Psoas muscle (tissue), 8 donors: Measurements from ENCODE around the gene DNAH8. TPM values are rescaled to one million over a fixed set of nuclear protein-coding genes. Genes with fewer than 3 reads are reported as not detected.

Experiments
- ATAC-seq, 4 donors: fragments of 200-7000 bp; cut with Tn5 transposase; one replicate each; pipeline ENCODE4 v1.9.1; 2020; ENCODE audit warnings: moderate library complexity in 3 of 4, mild to moderate bottlenecking in 2 of 4
- DNase-seq, 2 donors: peaks; one replicate each; pipeline ENCODE4 v3.0.0-alpha.2; 2020
- H3K27ac ChIP-seq: fragments of 200-600 bp; one replicate; pipeline ENCODE4 v1.8.0; 2022
- H3K27me3 ChIP-seq, 3 donors: fragments of 200-600 bp in 1 of 3; one replicate each; pipeline versions ENCODE4 v1.6.1 to v1.8.0; 2013 to 2022; ENCODE audit warnings: low read length in 2 of 3, mild to moderate bottlenecking in 2 of 3, moderate library complexity in 1 of 3; ENCODE audit not compliant: insufficient read depth in 3 of 3
- H3K36me3 ChIP-seq, 2 donors: fragments of 200-600 bp in 1 of 2; one replicate each; pipeline versions ENCODE4 v1.6.1 to v1.8.0; 2013 to 2022; ENCODE audit warnings: low read depth in 1 of 2, mild to moderate bottlenecking in 1 of 2, moderate library complexity in 1 of 2; ENCODE audit not compliant: insufficient read depth in 1 of 2
- H3K4me1 ChIP-seq: fragments of 200-600 bp; one replicate; pipeline ENCODE4 v1.8.0; 2022
- H3K4me3 ChIP-seq: fragments of 200-600 bp; one replicate; pipeline ENCODE4 v1.8.0; 2022; ENCODE audit warnings: mild to moderate bottlenecking
- H3K9me3 ChIP-seq: fragments of 200-600 bp; one replicate; pipeline ENCODE4 v1.8.0; 2022
- CTCF ChIP-seq: fragments of 200-600 bp; IDR thresholded peaks from one replicate; pipeline ENCODE4 v1.8.0; 2022; ENCODE audit warnings: antibody characterized with exemption
- WGBS, 3 donors: extraction: QIAGEN DNeasy Blood & Tissue Kit; methylation state at CpG; one replicate each; pipeline versions ENCODE4 v1.1.6 to v1.1.7; 2013; 5-methylcytosine and 5-hydroxymethylcytosine counted together
- intact Hi-C, 2 donors: fragments of 100-400 bp; cut with DNase I; formaldehyde crosslinking; loops; one replicate each; pipeline versions ENCODE4 v1.11.0 to v1.14.2; 2022
- polyA plus RNA-seq, 3 donors: library from polyadenylated mRNA; stranded (reverse); fragments of 200-250 nt; gene quantifications; one replicate each; pipeline ENCODE4 v1.2.3, GENCODE V29; 2013
- total RNA-seq, 4 donors: library from RNA; stranded (reverse); fragmentation: NEBNext Ultra II Directional in 2 of 4; extraction: Animal tissue kit (Norgen Biotek cat#: 25700) in 2 of 4; gene quantifications; one replicate each; pipeline versions ENCODE4 v1.2.1 to v1.2.4, GENCODE V29; 2021 to 2023
- donor health status: healthy with polysubstance abuse.
- donor health status: DM: no; HTN: no; CAD: no; lungs with moderate emphysema.
- donor health status: Bipolar disorder and iron deficiency.
- donor health status: healthy.
- donor health status: DM: yes; HTN: yes; CAD: no.
- donor health status: DM: no; HTN: no; CAD: no.
- donor health status: DM: no; HTN: no; CAD: no.
- donor health status: DM: yes; HTN: yes; CAD: no.

The DNAH8 gene
- total and polyA plus RNA-seq, 7 donors = 0.02 TPM; not detected in 6

DNA sequence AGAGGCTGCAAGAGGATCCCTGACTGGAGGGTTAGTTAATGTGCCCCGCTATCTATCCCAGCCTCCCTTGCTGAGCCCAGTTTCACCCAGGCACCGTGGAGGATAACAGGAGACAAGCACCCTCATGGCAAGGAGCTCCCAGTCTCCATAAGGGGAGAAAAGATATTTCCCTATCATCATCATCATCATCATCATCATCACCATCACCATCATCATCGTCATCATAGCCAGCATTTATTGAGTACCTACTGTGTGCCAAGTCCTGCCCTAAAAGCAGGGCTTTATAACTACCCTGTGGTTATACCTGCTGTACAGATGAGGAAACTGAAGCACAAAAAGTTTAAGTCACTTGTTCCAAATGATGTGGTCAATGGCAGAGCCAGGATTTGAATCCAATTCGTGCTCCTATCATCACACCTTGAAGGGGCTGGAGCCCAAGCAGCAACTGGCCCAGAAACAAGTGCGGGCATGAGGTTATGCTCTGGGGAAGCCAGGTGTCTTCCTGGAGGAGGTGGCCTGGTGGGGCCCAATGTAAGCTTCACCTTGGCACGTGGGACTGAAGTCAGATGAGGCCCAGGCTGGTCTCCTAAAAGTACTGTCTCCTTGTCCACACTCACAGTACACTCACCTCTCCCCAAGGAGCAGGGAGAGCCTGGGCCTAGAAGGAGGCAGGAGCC lies 343.5 kb downstream of the DNAH8 start:
- H3K4me1 ChIP-seq = no peaks in the 10 kb centered on the region
- TF ChIP-seq CTCF = no peak
- ATAC-seq (no peak), DNase-seq (no peak)
- H3K4me3 ChIP-seq = no peak overlapping the region
- H3K36me3 ChIP-seq = no peaks in the 10 kb centered on the region
- intact Hi-C loops = no loop called here
- H3K9me3 ChIP-seq = no peaks in the 10 kb centered on the region
- H3K27me3 ChIP-seq = no peaks in the 10 kb centered on the region
- H3K27ac ChIP-seq = no peak overlapping the region
- 70 to 77% (median 76%) methylated on average over 6 of the region's 6 CpGs for WGBS, 3 donors

- no peak for DNase-seq
- WGBS, 3 donors = 59 to 67% (median 62%) methylated on average over 14 of the region's 14 CpGs
- H3K4me3 ChIP-seq = no peak overlapping the region
- no peak overlapping the region for H3K27ac ChIP-seq
- H3K27me3 ChIP-seq = no peaks in the 10 kb centered on the region
- H3K36me3 ChIP-seq = no peaks in the 10 kb centered on the region
- no peaks in the 10 kb centered on the region for H3K9me3 ChIP-seq
- TF ChIP-seq CTCF = no peak
- H3K4me1 ChIP-seq = no peaks in the 10 kb centered on the region
- intact Hi-C loops = no loop called here
- no peak for ATAC-seq
These were observed 344.6 kb downstream of the DNAH8 start for GRCh38 chr6:39059496-39060310.

DNA sequence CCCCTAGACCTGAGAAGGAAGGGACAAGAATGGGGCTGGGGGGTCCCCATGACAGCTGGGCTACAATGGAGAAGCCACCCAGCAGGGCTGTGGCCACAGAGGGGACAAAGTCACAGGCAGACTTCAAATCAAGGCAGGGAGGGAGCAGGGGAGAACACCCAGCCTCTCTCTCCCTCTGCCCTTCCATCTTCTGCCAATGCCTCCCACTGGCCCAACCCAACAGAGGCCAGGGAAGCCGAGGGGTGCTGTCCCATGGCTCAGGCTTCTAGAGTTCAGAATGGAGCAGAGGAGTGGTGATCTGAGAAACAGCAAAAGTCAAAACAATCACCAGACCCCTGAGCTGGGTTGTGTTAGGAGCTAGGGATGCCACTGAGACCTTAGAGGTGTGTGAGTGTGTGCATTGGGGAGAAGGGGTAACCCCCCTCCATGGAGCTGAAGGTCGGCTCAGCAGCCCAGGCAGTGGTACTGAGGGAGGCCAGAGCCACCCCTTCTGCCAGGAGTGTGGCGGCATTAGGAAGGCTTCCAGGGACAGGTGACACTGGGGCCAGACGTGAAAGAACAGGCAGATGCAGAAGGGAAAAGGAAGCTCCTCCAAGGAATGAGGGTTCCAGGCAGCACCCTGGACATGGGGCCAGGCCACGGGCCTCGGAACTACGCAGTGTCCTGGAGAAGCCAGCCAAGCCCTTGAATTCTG lies 345.5 kb downstream of the DNAH8 start:
- H3K4me3 ChIP-seq = no peak overlapping the region
- H3K9me3 ChIP-seq = no peaks in the 10 kb centered on the region
- H3K36me3 ChIP-seq = no peaks in the 10 kb centered on the region
- no peak for ATAC-seq
- intact Hi-C loops = no loop called here
- WGBS, 3 donors = 50 to 73% (median 66%) methylated on average over 7 of the region's 7 CpGs
- no peak overlapping the region for H3K27ac ChIP-seq
- no peak for DNase-seq
- TF ChIP-seq CTCF = no peak
- no peaks in the 10 kb centered on the region for H3K27me3 ChIP-seq
- H3K4me1 ChIP-seq = no peaks in the 10 kb centered on the region

DNA sequence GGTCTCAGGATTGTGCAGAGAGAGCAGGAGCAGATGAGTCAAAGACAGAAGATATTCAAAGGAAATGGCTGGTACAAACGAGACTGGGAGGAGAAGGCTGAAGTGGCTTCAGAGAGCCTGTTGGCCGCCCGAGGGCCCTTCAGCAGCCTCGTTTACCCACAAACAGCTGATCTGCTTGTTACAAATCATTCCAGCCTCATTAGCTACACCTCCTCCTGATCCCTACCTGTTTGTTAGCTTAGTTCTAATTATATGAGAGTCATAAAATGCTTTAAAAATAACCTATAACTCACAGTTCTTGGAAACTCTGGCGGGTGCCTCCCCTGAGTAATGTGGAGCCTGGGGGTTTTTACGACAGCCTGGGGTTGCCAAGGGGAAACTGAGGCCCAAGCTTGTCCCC lies 346.1 kb downstream of the DNAH8 start:
- H3K36me3 ChIP-seq = no peaks in the 10 kb centered on the region
- DNase-seq = no peak
- H3K9me3 ChIP-seq = no peaks in the 10 kb centered on the region
- H3K4me3 ChIP-seq = no peak overlapping the region
- no peaks in the 10 kb centered on the region for H3K4me1 ChIP-seq
- no peak for ATAC-seq
- no peak for TF ChIP-seq CTCF
- intact Hi-C loops = no loop called here
- WGBS, 3 donors = 52 to 63% (median 54%) methylated on average over 6 of the region's 6 CpGs
- H3K27ac ChIP-seq = no peak overlapping the region
- no peaks in the 10 kb centered on the region for H3K27me3 ChIP-seq
